22Rv1 (cell line): ENCODE results near the gene ASTN1.

Experiments
- H3K27ac ChIP-seq: fragments of 450-650 bp; 2 replicates; pipeline ENCODE4 v1.5.1; 2017
- ZFX ChIP-seq: fragments of 450-650 bp; IDR thresholded peaks from 2 replicates; pipeline ENCODE4 v1.6.1; 2017; ENCODE audit warnings: antibody characterized with exemption, borderline replicate concordance
- TF ChIP-seq, protein P1 (sequence below): fragments of 450-650 bp; IDR thresholded peaks from 2 replicates; pipeline ENCODE4 v1.5.1; 2017; ENCODE audit warnings: mild to moderate bottlenecking

ASTN1 gene

DNA sequence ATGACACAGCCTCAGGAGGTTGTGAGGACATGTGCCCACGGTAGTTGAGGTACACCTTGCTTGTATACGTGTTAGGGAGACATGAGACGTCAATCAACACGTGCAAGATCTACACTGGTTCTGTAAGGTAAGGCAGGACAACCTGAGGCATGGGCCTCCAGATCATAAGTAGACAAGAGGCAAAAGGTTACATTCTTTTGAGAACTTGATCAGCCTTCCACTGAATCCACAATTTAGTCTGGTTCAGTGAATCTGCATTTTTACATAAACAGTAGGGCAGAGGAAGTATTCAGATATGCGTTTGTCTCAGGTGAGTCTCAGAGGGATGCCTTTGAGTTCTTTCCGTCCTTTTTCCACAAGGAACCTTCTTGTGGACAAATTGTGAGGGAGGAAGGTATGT is 348.9 kb downstream of the ASTN1 start:
- no peak overlapping the region for H3K27ac ChIP-seq
- no peak for TF ChIP-seq ZFX
- TF ChIP-seq, protein P1, sequence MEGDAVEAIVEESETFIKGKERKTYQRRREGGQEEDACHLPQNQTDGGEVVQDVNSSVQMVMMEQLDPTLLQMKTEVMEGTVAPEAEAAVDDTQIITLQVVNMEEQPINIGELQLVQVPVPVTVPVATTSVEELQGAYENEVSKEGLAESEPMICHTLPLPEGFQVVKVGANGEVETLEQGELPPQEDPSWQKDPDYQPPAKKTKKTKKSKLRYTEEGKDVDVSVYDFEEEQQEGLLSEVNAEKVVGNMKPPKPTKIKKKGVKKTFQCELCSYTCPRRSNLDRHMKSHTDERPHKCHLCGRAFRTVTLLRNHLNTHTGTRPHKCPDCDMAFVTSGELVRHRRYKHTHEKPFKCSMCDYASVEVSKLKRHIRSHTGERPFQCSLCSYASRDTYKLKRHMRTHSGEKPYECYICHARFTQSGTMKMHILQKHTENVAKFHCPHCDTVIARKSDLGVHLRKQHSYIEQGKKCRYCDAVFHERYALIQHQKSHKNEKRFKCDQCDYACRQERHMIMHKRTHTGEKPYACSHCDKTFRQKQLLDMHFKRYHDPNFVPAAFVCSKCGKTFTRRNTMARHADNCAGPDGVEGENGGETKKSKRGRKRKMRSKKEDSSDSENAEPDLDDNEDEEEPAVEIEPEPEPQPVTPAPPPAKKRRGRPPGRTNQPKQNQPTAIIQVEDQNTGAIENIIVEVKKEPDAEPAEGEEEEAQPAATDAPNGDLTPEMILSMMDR = no peak

DNA sequence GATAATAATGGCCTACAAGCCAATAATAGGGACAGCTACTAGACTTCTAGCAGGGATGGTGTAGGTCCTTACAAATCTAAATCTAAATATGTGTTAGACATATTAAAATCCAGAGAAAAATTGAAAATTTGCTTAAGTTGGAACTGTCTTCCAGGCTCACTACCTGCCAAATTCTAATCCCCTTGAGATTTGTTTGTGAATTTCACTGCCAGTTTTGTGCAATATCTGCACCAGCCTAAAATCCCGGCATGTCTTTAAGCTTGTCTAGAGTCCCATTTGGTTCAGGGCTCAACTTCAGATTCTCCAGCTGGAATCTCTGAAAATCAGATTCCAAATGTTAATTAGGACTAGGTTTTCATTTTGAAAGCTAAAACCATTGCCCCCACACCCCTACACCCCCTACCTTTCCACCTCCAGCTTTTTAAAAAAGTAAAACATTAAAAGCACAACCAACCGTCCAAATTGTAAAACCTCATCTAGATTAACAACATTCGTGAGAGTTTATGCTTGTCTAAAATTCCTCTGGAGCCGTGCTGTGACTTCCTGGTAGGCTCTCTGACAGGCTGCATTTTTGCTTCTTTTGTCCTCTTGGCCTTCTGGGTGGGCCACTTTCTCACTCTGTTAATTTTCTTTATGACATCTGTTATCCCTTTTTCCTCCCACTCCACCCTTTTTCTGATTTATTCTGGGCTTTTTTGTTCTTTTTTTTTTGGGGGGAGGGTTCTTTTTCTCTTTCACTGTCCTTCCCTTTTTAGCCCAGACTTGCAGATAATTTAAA is 352.8 kb downstream of the ASTN1 start:
- TF ChIP-seq ZFX = no peak
- TF ChIP-seq, protein P1 = no peak
- no peak overlapping the region for H3K27ac ChIP-seq

GRCh38 chr1:176809292-176809691 is 355.2 kb downstream of the ASTN1 start:
- H3K27ac ChIP-seq = no peak overlapping the region
- TF ChIP-seq, protein P1 = no peak
- no peak for TF ChIP-seq ZFX
